ENCODE measurements around the gene ATP5IF1. TPM values are rescaled to one million over a fixed set of nuclear protein-coding genes. Genes with fewer than 3 reads are reported as not detected.

Gene ATP5IF1
- total and polyA plus RNA-seq, 10 of the 15 experiments (the other 5 are each of a cell fraction or from before 2014, with no cell fraction given): 253 to 1,210 (median 418) TPM

- TF ChIP-seq ELK1 (IDR thresholded peaks at IDR 0.05; ENCODE audit: low read depth, low read length) (peak; percentile 53; the same call in 1 of the 2 replicates), SRF (IDR thresholded peaks at IDR 0.05; ENCODE audit: low read depth in 2 of 2, low read length in 2 of 2) (0 out of 4 replicates have a peak, but pooled peaks of 1 of the 2 experiments have one; percentile 5), ZZZ3 (IDR thresholded peaks at IDR 0.05; ENCODE audit: control insufficient read depth, insufficient read length, low read depth) (no peak), POLR2AphosphoS5 (IDR thresholded peaks at IDR 0.05; ENCODE audit: low read length) (peak; percentile 96), TARDBP (IDR thresholded peaks at IDR 0.05; ENCODE audit: borderline replicate concordance) (0 out of 2 replicates have a peak, but pooled peaks have one; percentile 36), GABPA (IDR thresholded peaks at IDR 0.05; ENCODE audit: low read depth) (peak; percentile 28; the same call in 1 of the 2 replicates), MTA2 (IDR thresholded peaks at IDR 0.05; ENCODE audit: low read depth) (no peak), TCF12 (IDR thresholded peaks at IDR 0.05; ENCODE audit: low read depth, low read length) (0 out of 2 replicates have a peak, but pooled peaks have one; percentile 30), ZBTB33 (IDR thresholded peaks at IDR 0.05) (no peak)
Measured at GRCh38 chr1:28259252-28259933, 23.5 kb downstream of the ATP5IF1 start, which contains the start of gene SESN2 (continued).
